HepG2 (cell line): ENCODE results near the gene ING5. TPM values are rescaled to one million over a fixed set of nuclear protein-coding genes. Genes with fewer than 3 reads are reported as not detected.

Experiments
- ELK4 ChIP-seq: sonication (generic); formaldehyde crosslinking; IDR thresholded peaks from 2 replicates; pipeline ENCODE4 v1.9.0; 2021; ENCODE audit warnings: missing genetic modification reagents, borderline replicate concordance
- ETV6 ChIP-seq: sonication (generic); formaldehyde crosslinking; conservative IDR thresholded peaks from 2 replicates; pipeline ENCODE4 v1.4.0; 2020; ENCODE audit warnings: missing genetic modification reagents
- FOSL2 ChIP-seq: sonication (generic); formaldehyde crosslinking; IDR thresholded peaks from 2 replicates; pipeline ENCODE4 v1.4.0; 2020; ENCODE audit warnings: missing genetic modification reagents
- GATA4 ChIP-seq: sonication (generic); IDR thresholded peaks from 2 replicates; pipeline ENCODE4 v1.6.1; 2016; ENCODE audit warnings: antibody characterized with exemption, low read depth, borderline replicate concordance
- IKZF5 ChIP-seq: IDR thresholded peaks from 2 replicates; pipeline ENCODE4 v1.6.1; 2018; ENCODE audit warnings: missing genetic modification reagents, mild to moderate bottlenecking, missing compliant biosample characterization
- KDM3A ChIP-seq: IDR thresholded peaks from 2 replicates; pipeline ENCODE4 v1.6.1; 2018; ENCODE audit warnings: low read depth, missing compliant biosample characterization
- MAX ChIP-seq: IDR thresholded peaks from 2 replicates; pipeline ENCODE4 v1.6.1; 2012; ENCODE audit warnings: inconsistent platforms
- NPAS2 ChIP-seq: sonication (generic); formaldehyde crosslinking; IDR thresholded peaks from 2 replicates; pipeline ENCODE4 v1.8.0; 2022; ENCODE audit warnings: mild to moderate bottlenecking, missing genetic modification reagents, borderline replicate concordance
- REL ChIP-seq: sonication (generic); formaldehyde crosslinking; conservative IDR thresholded peaks from 2 replicates; pipeline ENCODE4 v1.8.0; 2022; ENCODE audit warnings: mild to moderate bottlenecking, missing genetic modification reagents, moderate library complexity
- TP53 ChIP-seq: sonication (generic); formaldehyde crosslinking; conservative IDR thresholded peaks from 2 replicates; pipeline ENCODE4 v1.4.0; 2020; ENCODE audit warnings: missing genetic modification reagents
- ZNF18 ChIP-seq: sonication (generic); formaldehyde crosslinking; IDR thresholded peaks from 2 replicates; pipeline ENCODE4 v1.8.0; 2022; ENCODE audit warnings: mild to moderate bottlenecking, missing genetic modification reagents; ENCODE audit not compliant: insufficient replicate concordance
- ZNF225 ChIP-seq: sonication (generic); formaldehyde crosslinking; IDR thresholded peaks from 2 replicates; pipeline ENCODE4 v1.4.0; 2020; ENCODE audit warnings: mild to moderate bottlenecking, missing genetic modification reagents
- ZNF431 ChIP-seq: sonication (generic); formaldehyde crosslinking; IDR thresholded peaks from 2 replicates; pipeline ENCODE4 v1.9.0; 2022; ENCODE audit warnings: missing genetic modification reagents, low read depth, mild to moderate bottlenecking, borderline replicate concordance
- ZNF468 ChIP-seq: sonication (generic); formaldehyde crosslinking; IDR thresholded peaks from 2 replicates; pipeline ENCODE4 v1.8.0; 2022; ENCODE audit warnings: mild to moderate bottlenecking, moderate library complexity, missing genetic modification reagents
- ZNF552 ChIP-seq: sonication (generic); formaldehyde crosslinking; IDR thresholded peaks from 2 replicates; pipeline ENCODE4 v1.9.0; 2022; ENCODE audit warnings: missing genetic modification reagents, mild to moderate bottlenecking, borderline replicate concordance
- ZNF891 ChIP-seq: sonication (generic); formaldehyde crosslinking; IDR thresholded peaks from 2 replicates; pipeline ENCODE4 v1.5.0; 2020; ENCODE audit warnings: mild to moderate bottlenecking, missing genetic modification reagents
- ZSCAN20 ChIP-seq: sonication (generic); formaldehyde crosslinking; IDR thresholded peaks from 2 replicates; pipeline ENCODE4 v1.4.0; 2020; ENCODE audit warnings: missing genetic modification reagents, mild to moderate bottlenecking, borderline replicate concordance
- polyA plus RNA-seq, 8 experiments: library from polyadenylated mRNA; depleted of rRNA in 3 of 8; stranded (reverse) in 7 of 8; unstranded in 1 of 8; fragments of >200 nt; fragmentation: Illumina TruSeq in 4 of 8; extraction: Trizol in 4 of 8; gene quantifications; 2 replicates each; pipeline versions ENCODE4 v1.2.1 to v1.2.3, GENCODE V29; 2011 to 2016; ENCODE audit warnings: low read depth in 4 of 8, missing spikeins in 1 of 8, mixed read lengths in 1 of 8; ENCODE audit not compliant: insufficient read depth in 1 of 8
- total RNA-seq, 5 experiments: library from RNA; depleted of rRNA; stranded (reverse); fragments of >200 nt; fragmentation: Illumina TruSeq; extraction: Trizol; gene quantifications; 2 replicates each; pipeline ENCODE4 v1.2.3, GENCODE V29; 2016; ENCODE audit warnings: low read depth in 1 of 5
- TF ChIP-seq, protein P1 (sequence below): sonication (generic); formaldehyde crosslinking; IDR thresholded peaks from 2 replicates; pipeline ENCODE4 v1.8.1; 2023; ENCODE audit warnings: mild to moderate bottlenecking, moderate library complexity, missing genetic modification reagents
- TF ChIP-seq, protein P2 (sequence below): sonication (generic); formaldehyde crosslinking; IDR thresholded peaks from 2 replicates; pipeline ENCODE4 v1.5.0; 2020; ENCODE audit warnings: mild to moderate bottlenecking, missing genetic modification reagents
- TF ChIP-seq, protein P3 (sequence below): IDR thresholded peaks from 2 replicates; pipeline ENCODE4 v1.6.1; 2018; ENCODE audit warnings: missing genetic modification reagents
- TF ChIP-seq, protein P4 (sequence below): sonication (generic); formaldehyde crosslinking; IDR thresholded peaks from 2 replicates; pipeline ENCODE4 v1.5.0; 2020; ENCODE audit warnings: missing genetic modification reagents

ING5 gene
- total and polyA plus RNA-seq, 2 of the 13 experiments (the other 11 are each of a cell fraction or from before 2014, with no cell fraction given): 61.9 to 71.9 TPM

GRCh38 chr2:241736111-241736510 lies 34.3 kb downstream of the ING5 start (continued):
- TF ChIP-seq, protein P1, sequence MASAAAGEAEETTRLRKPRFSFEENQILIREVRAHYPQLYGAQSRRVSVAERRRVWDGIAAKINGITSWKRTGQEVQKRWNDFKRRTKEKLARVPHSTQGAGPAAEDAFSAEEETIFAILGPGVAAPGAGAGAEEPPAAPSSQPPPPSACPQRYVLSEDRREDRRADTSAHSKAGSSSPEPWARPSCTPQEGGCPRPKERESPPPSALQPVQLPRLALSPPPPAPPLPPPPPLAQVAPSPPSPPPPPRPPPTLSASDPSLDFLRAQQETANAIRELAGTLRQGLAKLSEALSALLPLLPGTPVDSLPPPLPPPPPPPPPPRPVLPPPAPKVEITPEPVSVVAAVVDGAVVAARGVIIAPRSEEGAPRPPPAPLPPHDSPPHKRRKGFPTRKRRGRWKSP (CRISPR knock-in tag): no peak
- TF ChIP-seq TP53: no peak
- TF ChIP-seq, protein P2, sequence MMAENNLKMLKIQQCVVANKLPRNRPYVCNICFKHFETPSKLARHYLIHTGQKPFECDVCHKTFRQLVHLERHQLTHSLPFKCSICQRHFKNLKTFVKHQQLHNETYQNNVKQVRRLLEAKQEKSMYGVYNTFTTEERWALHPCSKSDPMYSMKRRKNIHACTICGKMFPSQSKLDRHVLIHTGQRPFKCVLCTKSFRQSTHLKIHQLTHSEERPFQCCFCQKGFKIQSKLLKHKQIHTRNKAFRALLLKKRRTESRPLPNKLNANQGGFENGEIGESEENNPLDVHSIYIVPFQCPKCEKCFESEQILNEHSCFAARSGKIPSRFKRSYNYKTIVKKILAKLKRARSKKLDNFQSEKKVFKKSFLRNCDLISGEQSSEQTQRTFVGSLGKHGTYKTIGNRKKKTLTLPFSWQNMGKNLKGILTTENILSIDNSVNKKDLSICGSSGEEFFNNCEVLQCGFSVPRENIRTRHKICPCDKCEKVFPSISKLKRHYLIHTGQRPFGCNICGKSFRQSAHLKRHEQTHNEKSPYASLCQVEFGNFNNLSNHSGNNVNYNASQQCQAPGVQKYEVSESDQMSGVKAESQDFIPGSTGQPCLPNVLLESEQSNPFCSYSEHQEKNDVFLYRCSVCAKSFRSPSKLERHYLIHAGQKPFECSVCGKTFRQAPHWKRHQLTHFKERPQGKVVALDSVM (CRISPR knock-in tag): peak; percentile 75
- TF ChIP-seq ZNF18: no peak
- TF ChIP-seq FOSL2 (CRISPR knock-in tag): no peak
- no peak for TF ChIP-seq REL
- TF ChIP-seq ZNF431 (CRISPR knock-in tag): no peak
- no peak for TF ChIP-seq ZNF891 (CRISPR knock-in tag)
- TF ChIP-seq MAX: no peak
- TF ChIP-seq, protein P3, sequence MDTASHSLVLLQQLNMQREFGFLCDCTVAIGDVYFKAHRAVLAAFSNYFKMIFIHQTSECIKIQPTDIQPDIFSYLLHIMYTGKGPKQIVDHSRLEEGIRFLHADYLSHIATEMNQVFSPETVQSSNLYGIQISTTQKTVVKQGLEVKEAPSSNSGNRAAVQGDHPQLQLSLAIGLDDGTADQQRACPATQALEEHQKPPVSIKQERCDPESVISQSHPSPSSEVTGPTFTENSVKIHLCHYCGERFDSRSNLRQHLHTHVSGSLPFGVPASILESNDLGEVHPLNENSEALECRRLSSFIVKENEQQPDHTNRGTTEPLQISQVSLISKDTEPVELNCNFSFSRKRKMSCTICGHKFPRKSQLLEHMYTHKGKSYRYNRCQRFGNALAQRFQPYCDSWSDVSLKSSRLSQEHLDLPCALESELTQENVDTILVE (CRISPR knock-in tag): no peak
- no peak for TF ChIP-seq ZNF225
- TF ChIP-seq ELK4 (CRISPR knock-in tag): no peak
- no peak for TF ChIP-seq GATA4
- TF ChIP-seq ETV6: no peak
- TF ChIP-seq, protein P4, sequence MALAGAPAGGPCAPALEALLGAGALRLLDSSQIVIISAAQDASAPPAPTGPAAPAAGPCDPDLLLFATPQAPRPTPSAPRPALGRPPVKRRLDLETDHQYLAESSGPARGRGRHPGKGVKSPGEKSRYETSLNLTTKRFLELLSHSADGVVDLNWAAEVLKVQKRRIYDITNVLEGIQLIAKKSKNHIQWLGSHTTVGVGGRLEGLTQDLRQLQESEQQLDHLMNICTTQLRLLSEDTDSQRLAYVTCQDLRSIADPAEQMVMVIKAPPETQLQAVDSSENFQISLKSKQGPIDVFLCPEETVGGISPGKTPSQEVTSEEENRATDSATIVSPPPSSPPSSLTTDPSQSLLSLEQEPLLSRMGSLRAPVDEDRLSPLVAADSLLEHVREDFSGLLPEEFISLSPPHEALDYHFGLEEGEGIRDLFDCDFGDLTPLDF (CRISPR knock-in tag): no peak
- no peak for TF ChIP-seq KDM3A (CRISPR knock-in tag)
- no peak for TF ChIP-seq NPAS2 (CRISPR knock-in tag)
- 0 out of 2 replicates have a peak, but pooled peaks have one; percentile 26 for TF ChIP-seq ZSCAN20 (CRISPR knock-in tag)
- no peak for TF ChIP-seq ZNF552
- no peak for TF ChIP-seq ZNF468 (CRISPR knock-in tag)
- no peak for TF ChIP-seq IKZF5 (CRISPR knock-in tag)
